Measurements from ENCODE around the gene ZC3H11A.

Gene ZC3H11A

DNA sequence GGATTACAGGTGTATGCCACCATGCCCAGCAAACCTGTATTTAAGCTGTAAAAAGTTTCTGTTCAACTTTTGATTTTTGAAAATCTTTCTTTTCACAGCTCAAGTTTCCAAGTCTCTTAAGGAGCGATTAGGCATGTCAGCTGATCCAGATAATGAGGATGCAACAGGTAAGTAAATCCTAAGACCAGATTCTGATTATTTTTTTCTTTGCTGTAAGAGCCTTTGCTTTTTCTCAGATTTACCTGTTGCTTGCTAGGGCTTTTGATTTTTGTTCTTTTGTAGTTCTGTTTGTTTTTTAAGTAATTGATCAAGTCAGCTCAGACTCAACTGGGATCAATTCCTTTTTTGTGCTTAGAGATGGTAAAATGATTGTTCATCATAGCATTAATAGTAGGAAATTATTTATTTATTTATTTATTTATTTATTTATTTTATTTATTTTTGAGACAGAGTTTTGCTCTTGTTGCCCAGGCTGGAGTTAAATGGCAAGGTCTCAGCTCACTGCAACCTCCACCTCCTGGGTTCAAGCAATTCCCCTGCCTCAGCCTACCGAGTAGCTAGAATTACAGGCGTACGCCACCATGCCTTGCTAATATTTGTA lies 44.9 kb downstream of the ZC3H11A start:
- TF ChIP-seq, protein P1, sequence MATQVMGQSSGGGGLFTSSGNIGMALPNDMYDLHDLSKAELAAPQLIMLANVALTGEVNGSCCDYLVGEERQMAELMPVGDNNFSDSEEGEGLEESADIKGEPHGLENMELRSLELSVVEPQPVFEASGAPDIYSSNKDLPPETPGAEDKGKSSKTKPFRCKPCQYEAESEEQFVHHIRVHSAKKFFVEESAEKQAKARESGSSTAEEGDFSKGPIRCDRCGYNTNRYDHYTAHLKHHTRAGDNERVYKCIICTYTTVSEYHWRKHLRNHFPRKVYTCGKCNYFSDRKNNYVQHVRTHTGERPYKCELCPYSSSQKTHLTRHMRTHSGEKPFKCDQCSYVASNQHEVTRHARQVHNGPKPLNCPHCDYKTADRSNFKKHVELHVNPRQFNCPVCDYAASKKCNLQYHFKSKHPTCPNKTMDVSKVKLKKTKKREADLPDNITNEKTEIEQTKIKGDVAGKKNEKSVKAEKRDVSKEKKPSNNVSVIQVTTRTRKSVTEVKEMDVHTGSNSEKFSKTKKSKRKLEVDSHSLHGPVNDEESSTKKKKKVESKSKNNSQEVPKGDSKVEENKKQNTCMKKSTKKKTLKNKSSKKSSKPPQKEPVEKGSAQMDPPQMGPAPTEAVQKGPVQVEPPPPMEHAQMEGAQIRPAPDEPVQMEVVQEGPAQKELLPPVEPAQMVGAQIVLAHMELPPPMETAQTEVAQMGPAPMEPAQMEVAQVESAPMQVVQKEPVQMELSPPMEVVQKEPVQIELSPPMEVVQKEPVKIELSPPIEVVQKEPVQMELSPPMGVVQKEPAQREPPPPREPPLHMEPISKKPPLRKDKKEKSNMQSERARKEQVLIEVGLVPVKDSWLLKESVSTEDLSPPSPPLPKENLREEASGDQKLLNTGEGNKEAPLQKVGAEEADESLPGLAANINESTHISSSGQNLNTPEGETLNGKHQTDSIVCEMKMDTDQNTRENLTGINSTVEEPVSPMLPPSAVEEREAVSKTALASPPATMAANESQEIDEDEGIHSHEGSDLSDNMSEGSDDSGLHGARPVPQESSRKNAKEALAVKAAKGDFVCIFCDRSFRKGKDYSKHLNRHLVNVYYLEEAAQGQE (IDR thresholded peaks at IDR 0.05; ENCODE audit: insufficient replicate concordance, low read depth): no peak
- no peak for TF ChIP-seq GABPA (IDR thresholded peaks at IDR 0.05; ENCODE audit: low read depth)
- TF ChIP-seq POLR2AphosphoS5 (IDR thresholded peaks at IDR 0.05; ENCODE audit: low read depth): no peak
- TF ChIP-seq, protein P2, sequence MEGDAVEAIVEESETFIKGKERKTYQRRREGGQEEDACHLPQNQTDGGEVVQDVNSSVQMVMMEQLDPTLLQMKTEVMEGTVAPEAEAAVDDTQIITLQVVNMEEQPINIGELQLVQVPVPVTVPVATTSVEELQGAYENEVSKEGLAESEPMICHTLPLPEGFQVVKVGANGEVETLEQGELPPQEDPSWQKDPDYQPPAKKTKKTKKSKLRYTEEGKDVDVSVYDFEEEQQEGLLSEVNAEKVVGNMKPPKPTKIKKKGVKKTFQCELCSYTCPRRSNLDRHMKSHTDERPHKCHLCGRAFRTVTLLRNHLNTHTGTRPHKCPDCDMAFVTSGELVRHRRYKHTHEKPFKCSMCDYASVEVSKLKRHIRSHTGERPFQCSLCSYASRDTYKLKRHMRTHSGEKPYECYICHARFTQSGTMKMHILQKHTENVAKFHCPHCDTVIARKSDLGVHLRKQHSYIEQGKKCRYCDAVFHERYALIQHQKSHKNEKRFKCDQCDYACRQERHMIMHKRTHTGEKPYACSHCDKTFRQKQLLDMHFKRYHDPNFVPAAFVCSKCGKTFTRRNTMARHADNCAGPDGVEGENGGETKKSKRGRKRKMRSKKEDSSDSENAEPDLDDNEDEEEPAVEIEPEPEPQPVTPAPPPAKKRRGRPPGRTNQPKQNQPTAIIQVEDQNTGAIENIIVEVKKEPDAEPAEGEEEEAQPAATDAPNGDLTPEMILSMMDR (IDR thresholded peaks at IDR 0.05; ENCODE audit: insufficient read depth, low read length): no peak
- TF ChIP-seq SPI1 (IDR thresholded peaks at IDR 0.05; ENCODE audit: borderline replicate concordance, low read depth): no peak
- DNase-seq (ENCODE audit: low read depth in 1 of 2, low spot score in 1 of 2): no peak
- Histone ChIP-seq H3K27me3 (ENCODE audit: insufficient read depth, poor library complexity, severe bottlenecking) (no peaks in the 10 kb centered on the region), H3K4me3 (replicated peaks; ENCODE audit: insufficient read depth, low read length) (no peak overlapping the region), H3K27ac (replicated peaks) (no peak overlapping the region)

DNA sequence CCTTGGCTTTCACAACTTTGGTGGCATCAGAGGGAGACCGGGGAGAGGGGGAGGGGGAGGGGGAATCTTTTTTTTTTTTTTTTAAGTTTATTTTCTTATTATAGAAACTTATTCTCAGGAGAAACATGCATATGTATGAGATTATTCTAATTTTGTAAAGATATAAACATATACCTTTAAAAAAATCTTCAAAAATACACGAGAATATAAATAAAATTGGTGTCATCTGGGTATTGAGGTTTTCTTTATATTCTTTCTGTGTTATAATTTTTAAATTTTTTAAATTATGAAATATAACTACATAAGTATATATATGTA lies 47.1 kb downstream of the ZC3H11A start:
- no peak overlapping the region for H3K4me3 ChIP-seq (replicated peaks; ENCODE audit: insufficient read depth, low read length)
- DNase-seq (ENCODE audit: low read depth in 1 of 2, low spot score in 1 of 2): no peak
- H3K27ac ChIP-seq (replicated peaks): no peak overlapping the region
- TF ChIP-seq SPI1 (IDR thresholded peaks at IDR 0.05; ENCODE audit: borderline replicate concordance, low read depth) (no peak), GABPA (IDR thresholded peaks at IDR 0.05; ENCODE audit: low read depth) (no peak), POLR2AphosphoS5 (IDR thresholded peaks at IDR 0.05; ENCODE audit: low read depth) (no peak)
- TF ChIP-seq, protein P1 (IDR thresholded peaks at IDR 0.05; ENCODE audit: insufficient replicate concordance, low read depth): no peak
- TF ChIP-seq, protein P2 (IDR thresholded peaks at IDR 0.05; ENCODE audit: insufficient read depth, low read length): no peak
- no peaks in the 10 kb centered on the region for H3K27me3 ChIP-seq (ENCODE audit: insufficient read depth, poor library complexity, severe bottlenecking)

DNA sequence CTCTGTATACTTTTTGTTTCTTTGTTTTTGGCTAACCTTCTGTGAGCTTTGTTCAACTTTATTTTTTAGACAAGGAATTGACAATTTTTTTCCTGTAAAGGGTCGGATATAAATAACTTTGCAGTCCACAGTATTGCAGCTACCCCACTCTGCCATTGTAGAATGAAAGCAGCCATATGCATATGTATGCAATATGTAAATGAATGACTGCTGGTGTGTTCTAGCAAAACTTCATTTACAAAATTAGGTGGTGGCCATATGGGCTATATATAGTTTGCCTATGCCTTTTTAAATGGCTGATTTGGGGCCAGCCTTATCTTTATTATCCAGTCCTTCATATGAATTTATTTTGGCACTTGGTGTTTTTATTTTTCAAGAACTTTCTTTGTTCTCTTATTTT lies 48.0 kb downstream of the ZC3H11A start:
- DNase-seq (ENCODE audit: low read depth in 1 of 2, low spot score in 1 of 2): no peak
- Histone ChIP-seq H3K27ac (replicated peaks) (0 out of 2 replicates have a peak overlapping the region, but pooled peaks have one; percentile 16), H3K27me3 (ENCODE audit: insufficient read depth, poor library complexity, severe bottlenecking) (no peaks in the 10 kb centered on the region), H3K4me3 (replicated peaks; ENCODE audit: insufficient read depth, low read length) (no peak overlapping the region)
- TF ChIP-seq, protein P1 (IDR thresholded peaks at IDR 0.05; ENCODE audit: insufficient replicate concordance, low read depth): no peak
- TF ChIP-seq GABPA (IDR thresholded peaks at IDR 0.05; ENCODE audit: low read depth): no peak
- TF ChIP-seq, protein P2 (IDR thresholded peaks at IDR 0.05; ENCODE audit: insufficient read depth, low read length): no peak

Data from HL-60 (cell line).